HS-5 (cell line): ENCODE results near the gene SPATA2.

Experiments
- DNase-seq: peaks from one replicate; pipeline ENCODE4 v3.0.0-alpha.2; 2012; ENCODE audit warnings: low read depth

SPATA2 gene

GRCh38 chr20:49858076-49858585, 57.2 kb downstream of the SPATA2 start:
- DNase-seq: no peak

GRCh38 chr20:49856904-49857303, 58.4 kb downstream of the SPATA2 start:
- no peak for DNase-seq

- no peak for DNase-seq
Measured at GRCh38 chr20:49854190-49854875, 61.0 kb downstream of the SPATA2 start.

GRCh38 chr20:49853640-49854039, 61.7 kb downstream of the SPATA2 start:
- peak; percentile 75 for DNase-seq
